Urothelium cell line (cell line): Measurements from ENCODE around the gene MIDN.

Source experiments
- DNase-seq: peaks from one replicate; pipeline ENCODE4 v3.0.0; 2011; ENCODE audit warnings: low spot score, mixed read lengths
- FAIRE-seq: peaks from 2 replicates; lab custom pipeline; 2011; peaks lifted over from hg19 to GRCh38; lab: Jason Lieb, UNC

The MIDN gene

GRCh38 chr19:1280636-1281568, 32.5 kb downstream of the MIDN start:
- FAIRE-seq (no peak), DNase-seq (no peak)

- DNase-seq (no peak), FAIRE-seq (no peak)
Measured at GRCh38 chr19:1281569-1282287, 33.3 kb downstream of the MIDN start.

- FAIRE-seq (no peak), DNase-seq (no peak)
Measured at GRCh38 chr19:1282588-1283206, 34.3 kb downstream of the MIDN start.

- FAIRE-seq (no peak), DNase-seq (no peak)
Measured at GRCh38 chr19:1283207-1283916, 35.0 kb downstream of the MIDN start.

GRCh38 chr19:1283917-1284292, 35.5 kb downstream of the MIDN start:
- no peak for FAIRE-seq
- no peak for DNase-seq

GRCh38 chr19:1284293-1284978, 36.1 kb downstream of the MIDN start:
- DNase-seq (no peak), FAIRE-seq (no peak)

- FAIRE-seq, result no peak
Measured at GRCh38 chr19:1284979-1285736, 36.8 kb downstream of the MIDN start.

GRCh38 chr19:1285737-1286360, 37.5 kb downstream of the MIDN start, which contains the start of gene EFNA2:
EFNA2 (plus strand) TSS chr19:1285873; CDS start chr19:1286169, 296 bp downstream.
- DNase-seq (no peak), FAIRE-seq (no peak)

More at GRCh38 chr19:1284979-1285736, 36.8 kb downstream of the MIDN start:
- DNase-seq, result no peak

- DNase-seq (no peak), FAIRE-seq (no peak)
Measured at GRCh38 chr19:1286487-1287353, 38.3 kb downstream of the MIDN start.

- DNase-seq (no peak), FAIRE-seq (no peak)
Measured at GRCh38 chr19:1287354-1288225, 39.2 kb downstream of the MIDN start.

- FAIRE-seq (no peak), DNase-seq (no peak)
Measured at GRCh38 chr19:1288226-1288612, 39.8 kb downstream of the MIDN start.

GRCh38 chr19:1288833-1289685, 40.7 kb downstream of the MIDN start:
- no peak for DNase-seq
- no peak for FAIRE-seq

GRCh38 chr19:1289686-1290025, 41.3 kb downstream of the MIDN start:
- DNase-seq (no peak), FAIRE-seq (no peak)

- FAIRE-seq (no peak), DNase-seq (no peak)
Measured at GRCh38 chr19:1290196-1290702, 41.9 kb downstream of the MIDN start.

- DNase-seq, result peak; percentile 34
- no peak for FAIRE-seq
Measured at GRCh38 chr19:1290703-1291651, 42.6 kb downstream of the MIDN start.
